H1 (cell line): Measurements from ENCODE around the gene PLAC1. TPM values are rescaled to one million over a fixed set of nuclear protein-coding genes. Genes with fewer than 3 reads are reported as not detected.

ENCODE experiments used
- CTCF ChIA-PET: fragments of 300-600 bp; sonication (Branson Sonifier 250); formaldehyde crosslinking; loops from one replicate; lab custom pipeline; 2021; ENCODE audit not compliant: partially characterized antibody; lab: Charles Lee
- POLR2A ChIA-PET: fragments of 300-600 bp; sonication (Branson Sonifier 250); formaldehyde crosslinking; loops from one replicate; lab custom pipeline; 2021; ENCODE audit warnings: inconsistent platforms; ENCODE audit not compliant: partially characterized antibody; lab: Charles Lee
- DNase-seq, 2 experiments: peaks; one replicate each; pipeline versions ENCODE4 v3.0.0 to v3.0.0-alpha.2; 2010 to 2022; ENCODE audit warnings: low spot score in 2 of 2, low read depth in 1 of 2, mixed read lengths in 1 of 2
- FAIRE-seq: peaks from 2 replicates; lab custom pipeline; 2011; peaks lifted over from hg19 to GRCh38; lab: Jason Lieb, UNC
- H2AFZ ChIP-seq: 2 replicates; pipeline ENCODE4 v1.8.1; 2012; ENCODE audit warnings: low read length, inconsistent platforms
- H2AK5ac ChIP-seq: 2 replicates; pipeline ENCODE4 v1.6.1; 2013; ENCODE audit warnings: low read depth, low read length
- H2BK120ac ChIP-seq: replicated peaks from 2 replicates; pipeline ENCODE3; 2013; ENCODE audit warnings: low read depth, low read length, inconsistent platforms
- H2BK12ac ChIP-seq: 2 replicates; pipeline ENCODE4 v1.6.1; 2013; ENCODE audit warnings: low read depth, low read length
- H2BK15ac ChIP-seq: 2 replicates; pipeline ENCODE4 v1.6.1; 2013; ENCODE audit warnings: low read length
- H2BK20ac ChIP-seq: 2 replicates; pipeline ENCODE4 v1.6.1; 2013; ENCODE audit warnings: low read length
- H2BK5ac ChIP-seq: 2 replicates; pipeline ENCODE4 v1.6.1; 2013; ENCODE audit warnings: low read depth, low read length
- H3K14ac ChIP-seq: 2 replicates; pipeline ENCODE4 v1.6.1; 2013; ENCODE audit warnings: inconsistent platforms; ENCODE audit not compliant: insufficient read length
- H3K18ac ChIP-seq: 2 replicates; pipeline ENCODE4 v1.6.1; 2013; ENCODE audit warnings: low read length; ENCODE audit errors: extremely low read depth
- H3K23ac ChIP-seq: 2 replicates; pipeline ENCODE4 v1.6.1; 2013; ENCODE audit warnings: inconsistent platforms; ENCODE audit not compliant: insufficient read length
- H3K23me2 ChIP-seq: 2 replicates; pipeline ENCODE4 v1.6.1; 2013; ENCODE audit warnings: low read depth, low read length
- H3K27ac ChIP-seq: 2 replicates; pipeline ENCODE4 v1.6.1; 2011; ENCODE audit warnings: low read depth, low read length, inconsistent platforms
- H3K27me3 ChIP-seq, 4 experiments: replicated peaks in 1 of 4; 1 replicate in 1 of 4; 2 replicates in 3 of 4; pipeline versions ENCODE4 v1.6.1 to v1.8.1; 2011 to 2013; ENCODE audit warnings: low read length in 3 of 4, mild to moderate bottlenecking in 3 of 4, inconsistent platforms in 2 of 4, mixed read lengths in 2 of 4, moderate library complexity in 1 of 4; ENCODE audit not compliant: control insufficient read depth in 3 of 4, insufficient read depth in 3 of 4; ENCODE audit errors: extremely low read depth in 1 of 4
- H3K36me3 ChIP-seq, 4 experiments: 2 replicates each; pipeline versions ENCODE4 v1.6.1 to v1.8.1; 2011 to 2013; ENCODE audit warnings: mild to moderate bottlenecking in 4 of 4, low read length in 3 of 4, moderate library complexity in 2 of 4, control low read depth in 1 of 4, inconsistent platforms in 1 of 4; ENCODE audit not compliant: insufficient read depth in 4 of 4, control insufficient read depth in 2 of 4
- H3K4ac ChIP-seq: replicated peaks from 2 replicates; pipeline ENCODE3; 2013; ENCODE audit warnings: low read length, low read depth, mixed read lengths, inconsistent platforms; ENCODE audit not compliant: insufficient read length
- H3K4me1 ChIP-seq, 4 experiments: replicated peaks in 1 of 4; 1 replicate in 1 of 4; 2 replicates in 3 of 4; pipeline versions ENCODE4 v1.6.1 to v1.8.1; 2011 to 2013; ENCODE audit warnings: low read length in 3 of 4, inconsistent platforms in 2 of 4, mixed read lengths in 1 of 4; ENCODE audit not compliant: insufficient read depth in 4 of 4, control insufficient read depth in 3 of 4
- H3K4me2 ChIP-seq, 2 experiments: 2 replicates each; pipeline versions ENCODE4 v1.6.1 to v1.8.1; 2011 to 2013; ENCODE audit warnings: low read depth in 2 of 2, low read length in 2 of 2, control low read depth in 1 of 2, inconsistent platforms in 1 of 2, mild to moderate bottlenecking in 1 of 2; ENCODE audit not compliant: insufficient read depth in 1 of 2
- H3K4me3 ChIP-seq, 4 experiments: fragments of 200-600, 300-600 bp in 1 of 4; sonication (generic), shearing (Covaris generic), sonication (Bioruptor Twin) in 1 of 4; 2 replicates each; pipeline versions ENCODE4 v1.5.1 to v1.8.1; 2011 to 2016; ENCODE audit warnings: low read length in 4 of 4, low read depth in 3 of 4, control low read depth in 2 of 4, inconsistent platforms in 2 of 4, mild to moderate bottlenecking in 2 of 4, mixed read lengths in 1 of 4, moderate library complexity in 1 of 4; ENCODE audit not compliant: insufficient read depth in 2 of 4; ENCODE audit errors: extremely low read depth in 1 of 4
- H3K56ac ChIP-seq: replicated peaks from 2 replicates; pipeline ENCODE3; 2013; ENCODE audit warnings: low read depth, mild to moderate bottlenecking, mixed read lengths, low read length, inconsistent platforms; ENCODE audit not compliant: insufficient read length
- H3K79me1 ChIP-seq: 2 replicates; pipeline ENCODE4 v1.6.1; 2013; ENCODE audit warnings: low read depth, low read length, control low read depth
- H3K79me2 ChIP-seq, 2 experiments: 2 replicates each; pipeline versions ENCODE4 v1.6.1 to v1.8.1; 2012 to 2013; ENCODE audit warnings: low read length in 2 of 2, mild to moderate bottlenecking in 2 of 2, inconsistent platforms in 1 of 2; ENCODE audit not compliant: insufficient read depth in 2 of 2, control insufficient read depth in 1 of 2
- H3K9ac ChIP-seq, 4 experiments: replicated peaks in 1 of 4; 1 replicate in 1 of 4; 2 replicates in 3 of 4; pipeline versions ENCODE4 v1.6.1 to v1.8.1; 2011 to 2013; ENCODE audit warnings: low read depth in 3 of 4, low read length in 3 of 4, control low read depth in 2 of 4, mild to moderate bottlenecking in 2 of 4, moderate library complexity in 2 of 4, inconsistent platforms in 1 of 4; ENCODE audit errors: extremely low read depth in 1 of 4
- H3K9me3 ChIP-seq, 2 experiments: 2 replicates each; pipeline versions ENCODE4 v1.6.1 to v1.8.1; 2012 to 2013; ENCODE audit warnings: mild to moderate bottlenecking in 2 of 2, moderate library complexity in 2 of 2, control low read depth in 1 of 2, inconsistent platforms in 1 of 2, low read depth in 1 of 2, low read length in 1 of 2, mixed read lengths in 1 of 2; ENCODE audit not compliant: insufficient read depth in 2 of 2
- H4K20me1 ChIP-seq, 2 experiments: replicated peaks in 1 of 2; 2 replicates each; pipeline versions ENCODE3 to v1.8.1; 2011 to 2013; ENCODE audit warnings: inconsistent platforms in 2 of 2, low read length in 2 of 2, mild to moderate bottlenecking in 1 of 2; ENCODE audit not compliant: insufficient read depth in 2 of 2, control insufficient read depth in 1 of 2
- H4K5ac ChIP-seq: 2 replicates; pipeline ENCODE4 v1.6.1; 2013; ENCODE audit warnings: low read length, low read depth, mixed read lengths, inconsistent platforms; ENCODE audit not compliant: insufficient read length
- H4K8ac ChIP-seq: 2 replicates; pipeline ENCODE4 v1.8.0; 2013; ENCODE audit warnings: mild to moderate bottlenecking, moderate library complexity, low read length, inconsistent platforms; ENCODE audit not compliant: insufficient read depth; ENCODE audit errors: extremely low read depth
- H4K91ac ChIP-seq: replicated peaks from 2 replicates; pipeline ENCODE3; 2013; ENCODE audit warnings: low read length, mixed read lengths, inconsistent platforms; ENCODE audit not compliant: insufficient read length
- CBX8 ChIP-seq: fragments of 300-800, 300-1000 bp; sonication (generic); IDR thresholded peaks from 2 replicates; pipeline ENCODE4 v1.7.1; 2016; ENCODE audit warnings: low read depth, low read length, borderline replicate concordance
- CEBPB ChIP-seq: IDR thresholded peaks from 2 replicates; pipeline ENCODE4 v1.6.1; 2012; ENCODE audit warnings: low read depth, low read length
- POLR2A ChIP-seq, 2 experiments: IDR thresholded peaks; 1 replicate in 1 of 2; 2 replicates in 1 of 2; pipeline ENCODE4 v1.6.1; 2011; ENCODE audit warnings: low read depth in 2 of 2, low read length in 2 of 2, mild to moderate bottlenecking in 2 of 2; ENCODE audit errors: control extremely low read depth in 1 of 2
- SIRT6 ChIP-seq: IDR thresholded peaks from one replicate; pipeline ENCODE4 v1.7.1; 2012; ENCODE audit warnings: low read length, inconsistent platforms
- SRF ChIP-seq: IDR thresholded peaks from 2 replicates; pipeline ENCODE4 v1.6.1; 2011; ENCODE audit warnings: mild to moderate bottlenecking, low read depth, low read length, moderate library complexity
- YY1 ChIP-seq: IDR thresholded peaks from 2 replicates; pipeline ENCODE4 v1.6.1; 2011; ENCODE audit warnings: low read depth, mild to moderate bottlenecking, low read length
- WGBS, 2 experiments: shearing (Covaris generic) in 1 of 2; methylation state at CpG; one replicate each; pipeline versions ENCODE4 v1.1.6 to v1.1.7; 2013 to 2015; ENCODE audit warnings: low lambda C conversion rate in 2 of 2, mixed read lengths in 2 of 2, inconsistent platforms in 1 of 2, low coverage in 1 of 2, missing lambda C conversion rate in 1 of 2; ENCODE audit not compliant: insufficient replicate concordance in 2 of 2, insufficient coverage in 1 of 2, insufficient read length in 1 of 2; ENCODE audit errors: extremely low coverage in 1 of 2, missing lambda C conversion rate in 1 of 2; 5-methylcytosine and 5-hydroxymethylcytosine counted together
- polyA plus RNA-seq, 7 experiments: library from polyadenylated mRNA; depleted of rRNA in 3 of 7; stranded (reverse) in 5 of 7; unstranded in 2 of 7; fragments of >200 nt in 5 of 7; fragments of 200-250 nt in 2 of 7; gene quantifications; 1 replicate in 5 of 7; 2 replicates in 1 of 7; 4 replicates in 1 of 7; pipeline versions ENCODE4 v1.2.1 to v1.2.3, GENCODE V29; 2011 to 2013; ENCODE audit warnings: missing spikeins in 2 of 7, mixed read lengths in 2 of 7
- total RNA-seq: library from RNA; stranded (reverse); fragmentation: NEBNext Ultra II Directional; extraction: Animal tissue kit (Norgen Biotek cat#: 25700); gene quantifications from 2 replicates; pipeline ENCODE4 v1.2.1, GENCODE V29; 2021
- TF ChIP-seq, protein P1 (sequence below): IDR thresholded peaks from 2 replicates; pipeline ENCODE4 v1.6.1; 2011; ENCODE audit warnings: low read depth, mild to moderate bottlenecking, low read length; ENCODE audit not compliant: insufficient read depth

PLAC1 gene
- total and polyA plus RNA-seq, 2 of the 8 experiments (the other 6 are each of a cell fraction or from before 2014, with no cell fraction given), result 1.8 TPM; not detected in 1

DNA sequence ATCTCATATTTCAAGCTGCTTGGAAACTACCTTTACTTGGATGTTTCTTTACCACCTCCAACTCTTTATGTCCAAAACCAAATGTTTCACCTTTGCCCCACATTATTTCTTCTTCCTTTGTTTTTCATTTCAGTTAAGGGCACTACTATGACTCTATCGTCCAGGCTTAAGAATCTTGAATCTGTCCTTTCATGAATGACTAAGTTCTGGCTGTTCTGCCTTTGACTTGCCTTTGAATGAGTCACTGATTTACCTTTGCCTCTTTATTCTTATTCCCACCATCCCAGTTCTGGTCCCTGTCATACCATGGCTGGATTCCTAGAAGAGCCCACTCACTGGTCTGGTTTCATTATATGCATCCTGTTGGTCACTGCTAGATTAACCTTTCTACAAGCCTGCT, 30.6 kb upstream of the PLAC1 start:
- no peak overlapping the region for H2BK15ac ChIP-seq
- no peak overlapping the region for H4K91ac ChIP-seq
- H3K4me3 ChIP-seq, result no peak overlapping the region
- H2BK12ac ChIP-seq, result no peak overlapping the region
- WGBS, 2 experiments, result 83% methylated on average over 1 of the region's 1 CpG; no CpG with 5 or more reads in 1 of the 2 experiments
- H3K36me3 ChIP-seq, result no peaks in the 10 kb centered on the region
- no peak for DNase-seq
- no peaks in the 10 kb centered on the region for H3K9me3 ChIP-seq
- H3K56ac ChIP-seq, result no peak overlapping the region
- H2AFZ ChIP-seq, result no peak overlapping the region
- no peak for FAIRE-seq
- no peaks in the 10 kb centered on the region for H3K79me1 ChIP-seq
- no peak overlapping the region for H4K5ac ChIP-seq
- H4K8ac ChIP-seq, result no peak overlapping the region
- H2BK20ac ChIP-seq, result no peak overlapping the region
- no peaks in the 10 kb centered on the region for H3K79me2 ChIP-seq
- no peak overlapping the region for H2AK5ac ChIP-seq
- H3K23ac ChIP-seq, result no peak overlapping the region
- H3K4me1 ChIP-seq, result no peaks in the 10 kb centered on the region
- H3K4ac ChIP-seq, result no peak overlapping the region
- no peaks in the 10 kb centered on the region for H3K27me3 ChIP-seq
- H4K20me1 ChIP-seq, result no peaks in the 10 kb centered on the region
- H3K4me2 ChIP-seq, result no peak overlapping the region
- H3K14ac ChIP-seq, result no peak overlapping the region
- POLR2A ChIA-PET, result no interaction called here
- no peak overlapping the region for H3K9ac ChIP-seq
- no peak overlapping the region for H2BK120ac ChIP-seq
- H3K23me2 ChIP-seq, result no peaks in the 10 kb centered on the region
- CTCF ChIA-PET, result no interaction called here
- H3K18ac ChIP-seq, result no peak overlapping the region
- no peak overlapping the region for H2BK5ac ChIP-seq
- no peak overlapping the region for H3K27ac ChIP-seq
- TF ChIP-seq POLR2A (IDR thresholded peaks at IDR 0.05; ENCODE audit: control extremely low read depth in 1 of 2, low read depth in 2 of 2, low read length in 2 of 2) (no peak), SRF (no peak), CBX8 (no peak), SIRT6 (no peak), CEBPB (no peak), YY1 (no peak)
- TF ChIP-seq, protein P1, sequence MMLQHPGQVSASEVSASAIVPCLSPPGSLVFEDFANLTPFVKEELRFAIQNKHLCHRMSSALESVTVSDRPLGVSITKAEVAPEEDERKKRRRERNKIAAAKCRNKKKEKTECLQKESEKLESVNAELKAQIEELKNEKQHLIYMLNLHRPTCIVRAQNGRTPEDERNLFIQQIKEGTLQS, result no peak
